Upper lobe of right lung (tissue), 1 donor: ENCODE data around the gene NAALADL2. TPM values are rescaled to one million over a fixed set of nuclear protein-coding genes. Genes with fewer than 3 reads are reported as not detected.

Source experiments
- ATAC-seq: fragments of 200-7000 bp; cut with Tn5 transposase; one replicate; pipeline ENCODE4 v1.9.1; 2020; ENCODE audit warnings: mild to moderate bottlenecking, moderate library complexity
- DNase-seq: peaks from one replicate; pipeline ENCODE4 v3.0.0-alpha.2; 2020
- H3K27ac ChIP-seq: fragments of 200-600 bp; one replicate; pipeline ENCODE4 v1.8.0; 2022
- H3K27me3 ChIP-seq: fragments of 200-600 bp; one replicate; pipeline ENCODE4 v1.8.0; 2022; ENCODE audit warnings: mild to moderate bottlenecking
- H3K36me3 ChIP-seq: fragments of 200-600 bp; one replicate; pipeline ENCODE4 v1.8.0; 2022
- H3K4me1 ChIP-seq: fragments of 200-600 bp; one replicate; pipeline ENCODE4 v1.8.0; 2022
- H3K4me3 ChIP-seq: fragments of 200-600 bp; one replicate; pipeline ENCODE4 v1.8.0; 2022; ENCODE audit warnings: mild to moderate bottlenecking
- H3K9me3 ChIP-seq: fragments of 200-600 bp; one replicate; pipeline ENCODE4 v1.8.0; 2022
- CTCF ChIP-seq: fragments of 200-600 bp; IDR thresholded peaks from one replicate; pipeline ENCODE4 v1.8.0; 2022; ENCODE audit warnings: antibody characterized with exemption
- intact Hi-C: fragments of 100-400 bp; cut with DNase I; formaldehyde crosslinking; loops from one replicate; pipeline ENCODE4 v1.11.0; 2022
- total RNA-seq: library from RNA; stranded (reverse); fragmentation: NEBNext Ultra II Directional; extraction: Animal tissue kit (Norgen Biotek cat#: 25700); gene quantifications from one replicate; pipeline ENCODE4 v1.2.1, GENCODE V29; 2021
- donor health status: DM: no; HTN: yes; CAD: no; lungs with severe emphysema.

The NAALADL2 gene
- total RNA-seq, 1 donor from 2014 or later, result 8.5 TPM

GRCh38 chr3:175274474-175275218 lies 415.5 kb downstream of the NAALADL2 start:
- no peak overlapping the region for H3K4me3 ChIP-seq
- no peaks in the 10 kb centered on the region for H3K36me3 ChIP-seq
- H3K27ac ChIP-seq, result no peak overlapping the region
- no peak for ATAC-seq
- no peak for DNase-seq
- H3K9me3 ChIP-seq, result no peaks in the 10 kb centered on the region
- no peaks in the 10 kb centered on the region for H3K27me3 ChIP-seq
- TF ChIP-seq CTCF, result no peak
- intact Hi-C loops, result no loop called here
- no peaks in the 10 kb centered on the region for H3K4me1 ChIP-seq

- Histone ChIP-seq H3K36me3 (no peaks in the 10 kb centered on the region), H3K4me1 (no peaks in the 10 kb centered on the region), H3K4me3 (no peak overlapping the region), H3K27me3 (no peaks in the 10 kb centered on the region), H3K9me3 (no peaks in the 10 kb centered on the region), H3K27ac (no peak overlapping the region)
- DNase-seq, result no peak
- TF ChIP-seq CTCF, result no peak
- no peak for ATAC-seq
- intact Hi-C loops, result no loop called here
Measured at GRCh38 chr3:175278680-175279079, 419.5 kb downstream of the NAALADL2 start.

- no peaks in the 10 kb centered on the region for H3K36me3 ChIP-seq
- no peaks in the 10 kb centered on the region for H3K27me3 ChIP-seq
- no peak for ATAC-seq
- no peak for TF ChIP-seq CTCF
- H3K27ac ChIP-seq, result no peak overlapping the region
- no peak overlapping the region for H3K4me3 ChIP-seq
- DNase-seq, result no peak
- no peaks in the 10 kb centered on the region for H3K4me1 ChIP-seq
- no peaks in the 10 kb centered on the region for H3K9me3 ChIP-seq
- intact Hi-C loops, result no loop called here
Measured at GRCh38 chr3:175279457-175279856, 420.3 kb downstream of the NAALADL2 start.

- DNase-seq (no peak), ATAC-seq (no peak)
- intact Hi-C loops, result no loop called here
- H3K9me3 ChIP-seq, result no peaks in the 10 kb centered on the region
- no peak overlapping the region for H3K27ac ChIP-seq
- TF ChIP-seq CTCF, result no peak
- no peaks in the 10 kb centered on the region for H3K36me3 ChIP-seq
- H3K27me3 ChIP-seq, result no peaks in the 10 kb centered on the region
- no peaks in the 10 kb centered on the region for H3K4me1 ChIP-seq
- H3K4me3 ChIP-seq, result no peak overlapping the region
Measured at GRCh38 chr3:175279911-175280310, 420.8 kb downstream of the NAALADL2 start.

GRCh38 chr3:175287361-175287963 lies 428.3 kb downstream of the NAALADL2 start:
- ATAC-seq (no peak), DNase-seq (no peak)
- H3K4me3 ChIP-seq, result no peak overlapping the region
- no peak for TF ChIP-seq CTCF
- no peaks in the 10 kb centered on the region for H3K27me3 ChIP-seq
- no peaks in the 10 kb centered on the region for H3K4me1 ChIP-seq
- H3K27ac ChIP-seq, result no peak overlapping the region
- intact Hi-C loops, result no loop called here
- H3K36me3 ChIP-seq, result no peaks in the 10 kb centered on the region
- H3K9me3 ChIP-seq, result no peaks in the 10 kb centered on the region
